IMR-90 (cell line): ENCODE measurements around the gene DGKB. TPM values are rescaled to one million over a fixed set of nuclear protein-coding genes. Genes with fewer than 3 reads are reported as not detected.

Experiments
- ATAC-seq: fragments of 200-7000 bp; cut with Tn5 transposase; 2 replicates; pipeline ENCODE4 v1.9.1; 2020; ENCODE audit warnings: low read depth, mild to moderate bottlenecking, moderate library complexity
- BruUV-seq: library from RNA; stranded (reverse); fragments of 400-500 nt; replicated peaks from 2 replicates; lab custom pipeline; 2021; lab: Mats Ljungman, UMichigan
- CTCF ChIA-PET: fragments of 300-600 bp; formaldehyde crosslinking; extraction: SDS; loops from one replicate; lab custom pipeline; 2021; ENCODE audit warnings: antibody characterized with exemption; lab: Yijun Ruan, JAX
- POLR2A ChIA-PET: fragments of 300-600 bp; sonication (Branson Sonifier 250); formaldehyde crosslinking; loops from one replicate; lab custom pipeline; 2022; ENCODE audit warnings: antibody characterized with exemption; ENCODE audit not compliant: unreplicated experiment; lab: Charles Lee
- DNase-seq: peaks from one replicate; pipeline ENCODE4 v3.0.0; 2013
- H2AFZ ChIP-seq: replicated peaks from 2 replicates; pipeline ENCODE3; 2013; ENCODE audit warnings: low read length, mild to moderate bottlenecking; ENCODE audit not compliant: poor library complexity
- H2AK5ac ChIP-seq: 2 replicates; pipeline ENCODE4 v1.6.1; 2013; ENCODE audit warnings: low read depth, low read length, inconsistent platforms
- H2AK9ac ChIP-seq: replicated peaks from 2 replicates; pipeline ENCODE3; 2013; ENCODE audit warnings: mild to moderate bottlenecking, low read depth, low read length, moderate library complexity; ENCODE audit not compliant: poor library complexity
- H2BK120ac ChIP-seq: 2 replicates; pipeline ENCODE4 v1.6.1; 2013; ENCODE audit warnings: low read depth, low read length, inconsistent platforms
- H2BK15ac ChIP-seq: 3 replicates; pipeline ENCODE4 v1.6.1; 2013; ENCODE audit warnings: low read depth, low read length, inconsistent platforms
- H2BK20ac ChIP-seq: 2 replicates; pipeline ENCODE4 v1.6.1; 2013; ENCODE audit warnings: low read depth, mild to moderate bottlenecking, inconsistent platforms, low read length, moderate library complexity
- H2BK5ac ChIP-seq: 2 replicates; pipeline ENCODE4 v1.6.1; 2013; ENCODE audit warnings: mild to moderate bottlenecking, low read depth, low read length, inconsistent platforms; ENCODE audit not compliant: poor library complexity, severe bottlenecking
- H3K14ac ChIP-seq: replicated peaks from 2 replicates; pipeline ENCODE4 v1.6.1; 2013; ENCODE audit warnings: low read depth, low read length, inconsistent platforms
- H3K18ac ChIP-seq: 2 replicates; pipeline ENCODE4 v1.6.1; 2013; ENCODE audit warnings: low read depth, low read length, control low read depth
- H3K23ac ChIP-seq: 2 replicates; pipeline ENCODE4 v1.6.1; 2013; ENCODE audit warnings: low read depth, low read length, inconsistent platforms
- H3K27ac ChIP-seq: 2 replicates; pipeline ENCODE4 v1.5.1; 2013; ENCODE audit warnings: mild to moderate bottlenecking, control low read depth, low read length; ENCODE audit not compliant: insufficient read depth
- H3K27me3 ChIP-seq: 2 replicates; pipeline ENCODE4 v1.6.1; 2013; ENCODE audit warnings: low read length; ENCODE audit not compliant: control insufficient read depth, insufficient read depth
- H3K36me3 ChIP-seq: 2 replicates; pipeline ENCODE4 v1.6.1; 2013; ENCODE audit warnings: low read length, mixed read lengths; ENCODE audit not compliant: control insufficient read depth, insufficient read depth
- H3K4ac ChIP-seq: 2 replicates; pipeline ENCODE4 v1.6.1; 2013; ENCODE audit warnings: low read depth, low read length, inconsistent platforms
- H3K4me1 ChIP-seq: 2 replicates; pipeline ENCODE4 v1.6.1; 2013; ENCODE audit warnings: low read length, mixed read lengths; ENCODE audit not compliant: control insufficient read depth, insufficient read depth
- H3K4me2 ChIP-seq: 2 replicates; pipeline ENCODE4 v1.6.1; 2013; ENCODE audit warnings: low read depth, mild to moderate bottlenecking, control low read depth, low read length, moderate library complexity
- H3K4me3 ChIP-seq: 2 replicates; pipeline ENCODE4 v1.5.1; 2013; ENCODE audit warnings: low read depth, mild to moderate bottlenecking, control low read depth, low read length, moderate library complexity; ENCODE audit not compliant: insufficient read depth
- H3K56ac ChIP-seq: 2 replicates; pipeline ENCODE4 v1.6.1; 2013; ENCODE audit warnings: low read length, inconsistent platforms; ENCODE audit not compliant: insufficient read depth; ENCODE audit errors: extremely low read depth
- H3K79me1 ChIP-seq, 2 experiments: 2 replicates each; pipeline ENCODE4 v1.6.1; 2013; ENCODE audit warnings: low read length in 2 of 2, inconsistent platforms in 1 of 2, low read depth in 1 of 2
- H3K9ac ChIP-seq: 2 replicates; pipeline ENCODE4 v1.6.1; 2013; ENCODE audit warnings: low read depth, low read length, control low read depth
- H3K9me1 ChIP-seq: 2 replicates; pipeline ENCODE4 v1.6.1; 2013; ENCODE audit warnings: low read length, inconsistent platforms; ENCODE audit not compliant: insufficient read depth
- H3K9me3 ChIP-seq: 2 replicates; pipeline ENCODE4 v1.6.1; 2013; ENCODE audit warnings: low read length; ENCODE audit not compliant: control insufficient read depth, insufficient read depth
- H4K20me1 ChIP-seq: 2 replicates; pipeline ENCODE4 v1.6.1; 2013; ENCODE audit warnings: low read length, inconsistent platforms; ENCODE audit not compliant: insufficient read depth
- H4K5ac ChIP-seq: 2 replicates; pipeline ENCODE4 v1.6.1; 2013; ENCODE audit warnings: mild to moderate bottlenecking, low read depth, low read length, control low read depth
- H4K8ac ChIP-seq, 2 experiments: 2 replicates each; pipeline ENCODE4 v1.6.1; 2013; ENCODE audit warnings: low read depth in 2 of 2, low read length in 2 of 2, control low read depth in 1 of 2, inconsistent platforms in 1 of 2
- H4K91ac ChIP-seq: 2 replicates; pipeline ENCODE4 v1.6.1; 2013; ENCODE audit warnings: low read depth, low read length, inconsistent platforms; ENCODE audit not compliant: insufficient read depth
- CHD1 ChIP-seq: IDR thresholded peaks from 2 replicates; pipeline ENCODE4 v1.6.1; 2012; ENCODE audit warnings: low read depth, low read length, improper control_type of control experiment
- FOS ChIP-seq: fragments of 150-350 bp; IDR thresholded peaks from 2 replicates; pipeline ENCODE4 v1.6.1; 2016; ENCODE audit warnings: low read depth, low read length
- MAFK ChIP-seq: IDR thresholded peaks from 2 replicates; pipeline ENCODE4 v1.6.1; 2012; ENCODE audit warnings: low read depth, low read length, improper control_type of control experiment
- POLR2A ChIP-seq: IDR thresholded peaks from 2 replicates; pipeline ENCODE4 v1.6.1; 2012; ENCODE audit warnings: mild to moderate bottlenecking, low read depth, low read length
- RAD21 ChIP-seq: IDR thresholded peaks from 2 replicates; pipeline ENCODE4 v1.6.1; 2012; ENCODE audit warnings: low read length, improper control_type of control experiment
- RCOR1 ChIP-seq: IDR thresholded peaks from 2 replicates; pipeline ENCODE4 v1.6.1; 2012; ENCODE audit warnings: mild to moderate bottlenecking, low read length, improper control_type of control experiment; ENCODE audit not compliant: insufficient replicate concordance
- WGBS, 2 experiments: methylation state at CpG; one replicate each; pipeline versions ENCODE4 v1.1.5 to v1.1.7; 2013; ENCODE audit warnings: missing lambda C conversion rate in 2 of 2; ENCODE audit not compliant: insufficient read length in 1 of 2; ENCODE audit errors: extremely low coverage in 2 of 2; 5-methylcytosine and 5-hydroxymethylcytosine counted together
- dilution Hi-C: fragments of 300-500 bp; cut with HindIII; formaldehyde crosslinking; loops from one replicate; pipeline ENCODE4 v1.14.3; 2018; ENCODE audit warnings: low sequenced_read_pairs; ENCODE audit not compliant: unreplicated experiment
- in situ Hi-C: fragments of 300-500 bp; cut with MboI; formaldehyde crosslinking; loops from 3 replicates; pipeline ENCODE4 v1.14.3; 2019; ENCODE audit warnings: low sequenced_read_pairs, inconsistent platforms, mixed read lengths
- intact Hi-C: fragments of 100-400 bp; cut with micrococcal nuclease; formaldehyde crosslinking; loops from 2 replicates; pipeline ENCODE4 v1.10.0; 2022
- polyA plus RNA-seq, 3 experiments: library from polyadenylated mRNA; depleted of rRNA; stranded (reverse); fragments of >200 nt; gene quantifications; 2 replicates each; pipeline ENCODE4 v1.2.3, GENCODE V29; 2012; ENCODE audit warnings: low replicate concordance in 1 of 3
- total RNA-seq: library from RNA; depleted of rRNA; stranded (reverse); fragments of >200 nt; gene quantifications from 2 replicates; pipeline ENCODE4 v1.2.3, GENCODE V29; 2012

DGKB gene
- total and polyA plus RNA-seq, 2 of the 4 experiments (the other 2 are of a cell fraction) = not detected

DNA sequence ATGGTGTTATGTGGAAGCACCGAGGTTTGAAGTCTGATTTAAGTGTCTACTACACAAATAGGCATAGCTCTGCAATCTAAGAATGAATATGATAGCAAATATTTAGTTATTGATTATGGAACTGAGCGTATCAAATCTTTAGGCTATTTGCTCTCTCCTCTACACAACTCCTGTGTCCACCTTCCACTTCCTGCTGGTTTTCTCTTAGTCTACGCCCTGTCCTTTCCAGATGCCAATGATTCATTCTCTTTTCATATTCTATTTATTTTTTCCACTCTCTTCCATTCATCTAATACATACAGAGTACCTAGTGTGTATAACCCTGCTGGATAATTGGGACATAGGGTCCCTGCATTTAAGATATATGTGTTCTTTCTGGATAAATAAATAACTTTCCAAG, 83.7 kb downstream of the DGKB start:
- H2BK120ac ChIP-seq = no peak overlapping the region
- H3K79me1 ChIP-seq = no peaks in the 10 kb centered on the region
- H4K5ac ChIP-seq = no peak overlapping the region
- no peak overlapping the region for H2AK5ac ChIP-seq
- no peak overlapping the region for H3K9ac ChIP-seq
- in situ Hi-C loops = no loop called here
- dilution Hi-C loops = no loop called here
- no peak overlapping the region for H2AK9ac ChIP-seq
- H3K9me1 ChIP-seq = no peaks in the 10 kb centered on the region
- no peak overlapping the region for H3K4me2 ChIP-seq
- no peaks in the 10 kb centered on the region for H3K36me3 ChIP-seq
- H3K9me3 ChIP-seq = no peaks in the 10 kb centered on the region
- no peak overlapping the region for H4K91ac ChIP-seq
- no peak overlapping the region for H3K4me3 ChIP-seq
- H3K27me3 ChIP-seq = no peaks in the 10 kb centered on the region
- TF ChIP-seq CHD1 (no peak), RAD21 (no peak), FOS (no peak), POLR2A (no peak), RCOR1 (no peak), MAFK (no peak)
- H3K4me1 ChIP-seq = no peaks in the 10 kb centered on the region
- no peaks in the 10 kb centered on the region for H4K20me1 ChIP-seq
- no TSS peak for BruUV-seq
- no peak overlapping the region for H2BK5ac ChIP-seq
- ATAC-seq (no peak), DNase-seq (no peak)
- no peak overlapping the region for H3K23ac ChIP-seq
- no peak overlapping the region for H3K27ac ChIP-seq
- ChIA-PET CTCF (no interaction called here), POLR2A (no interaction called here)
- no CpG with 5 or more reads among the region's 3 CpGs for WGBS, 2 experiments
- no peak overlapping the region for H3K14ac ChIP-seq
- no peak overlapping the region for H3K18ac ChIP-seq
- H3K4ac ChIP-seq = no peak overlapping the region
- H2AFZ ChIP-seq = no peak overlapping the region
- H2BK15ac ChIP-seq = no peak overlapping the region
- no peak overlapping the region for H4K8ac ChIP-seq
- intact Hi-C loops = loop anchor here (5.0 kb wide), 1 partner anchor 273 kb away; no protein-coding TSS in a partner anchor
- no peak overlapping the region for H2BK20ac ChIP-seq
- no peak overlapping the region for H3K56ac ChIP-seq
